NOMO-1 treated with DMSO at 0.1 percent for 48 hours (cell line): ENCODE results near the gene TXLNA.
"Not testable (repeated sequence)": the region's sequence is repeated elsewhere in the genome, so short reads cannot be mapped to it uniquely, and the experiment has no call there.

Experiments used
- DNase-seq: peaks from one replicate; lab custom pipeline; 2025; ENCODE audit not compliant: unreplicated experiment; lab: John Stamatoyannopoulos, UW

Gene TXLNA

DNA sequence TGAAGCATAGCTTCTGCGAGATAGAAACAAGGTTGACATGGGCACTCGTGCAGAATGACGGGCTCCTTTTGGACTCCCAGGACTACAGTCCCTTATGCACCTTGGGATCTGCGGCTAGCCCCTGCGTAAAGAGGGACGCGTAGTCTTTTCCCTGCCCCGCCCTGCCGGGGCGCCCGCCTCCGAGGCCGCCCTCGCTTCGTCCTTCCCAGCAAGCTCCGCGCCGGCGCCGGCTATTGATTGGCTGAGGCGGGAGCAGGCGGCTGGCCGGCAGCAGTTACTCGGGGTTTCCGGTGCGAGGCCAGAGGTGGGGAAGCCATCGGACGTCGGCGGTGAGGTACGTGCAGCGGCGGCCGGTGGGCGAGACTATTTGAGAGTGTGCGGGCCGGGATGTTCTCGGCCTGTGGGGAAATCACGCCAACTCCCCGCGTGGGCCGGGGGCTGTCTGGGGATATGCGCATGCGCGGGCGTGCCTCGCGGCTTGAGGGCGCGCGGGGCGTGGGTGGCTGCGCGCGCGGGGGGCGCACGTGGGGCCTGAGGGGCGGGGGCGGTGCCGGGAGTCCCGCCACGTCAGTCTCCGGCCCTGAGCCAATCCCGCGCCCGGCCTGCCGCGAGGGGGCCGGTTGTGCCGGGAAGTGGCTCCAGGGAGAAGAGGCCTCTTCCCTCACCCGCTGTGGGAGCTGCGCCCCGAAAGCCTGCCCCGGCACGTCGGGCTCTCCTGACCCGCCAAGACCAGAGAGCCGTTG is at the start of gene TXLNA:
TXLNA (plus strand) TSS at position 233 of the 743 bp plus-strand sequence. CDS start 671 bp downstream, outside the sequence.
- peak; percentile 86 for DNase-seq

DNA sequence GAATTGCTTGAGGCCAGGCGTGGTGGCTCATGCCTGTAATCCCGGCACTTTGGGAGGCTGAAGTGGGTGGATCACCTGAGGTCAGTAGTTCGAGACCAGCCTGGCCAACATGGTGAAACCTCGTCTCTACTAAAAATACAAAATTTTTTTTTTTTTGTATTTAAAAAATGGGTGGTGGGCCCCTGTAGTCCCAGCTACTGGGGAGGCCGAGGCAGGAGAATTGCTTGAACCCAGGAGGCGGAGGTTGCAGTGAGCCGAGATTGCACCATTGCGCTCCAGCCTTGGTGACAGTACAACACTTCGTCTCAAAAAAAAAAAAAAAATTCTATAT is 45.6 kb upstream of the TXLNA start:
- not testable (repeated sequence) for DNase-seq

DNA sequence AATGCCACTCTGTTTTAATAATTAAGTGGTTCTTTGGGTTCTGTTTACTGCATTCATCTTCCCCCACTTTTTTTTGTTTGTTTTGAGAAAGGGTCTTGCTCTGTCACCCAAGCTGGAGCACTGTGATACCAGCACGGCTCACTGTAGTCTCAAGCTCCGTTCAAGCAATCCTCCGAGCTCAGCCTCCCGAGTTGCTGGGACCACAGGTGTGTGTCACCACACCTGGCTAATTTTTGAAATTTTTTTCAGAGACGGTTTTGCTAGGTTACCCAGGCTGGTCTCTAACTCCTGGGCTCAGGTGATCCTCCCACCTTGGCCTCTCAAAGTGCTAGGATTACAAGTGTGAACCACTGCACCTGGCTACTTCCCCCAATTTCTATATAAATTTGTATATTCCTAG is 42.4 kb upstream of the TXLNA start:
- DNase-seq: no peak

DNA sequence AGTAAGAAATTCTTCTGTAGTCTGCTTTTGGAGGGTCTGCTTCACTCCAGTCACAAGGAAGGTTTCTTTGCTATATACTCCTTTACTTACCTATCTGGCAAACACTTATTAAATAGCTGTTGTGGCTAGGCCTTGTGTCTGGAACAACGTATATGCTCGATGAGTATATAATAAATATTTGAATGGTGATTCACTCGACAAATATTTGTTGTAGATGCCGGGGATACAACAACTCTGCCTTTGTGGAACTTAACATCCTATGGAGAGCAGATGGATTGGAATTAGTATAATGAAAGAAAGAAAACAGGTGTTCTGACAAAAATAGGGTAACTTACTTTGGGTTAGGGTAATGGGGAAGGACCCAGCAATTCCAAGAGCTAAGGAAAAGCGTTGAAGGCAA is 40.5 kb upstream of the TXLNA start:
- DNase-seq: no peak

DNA sequence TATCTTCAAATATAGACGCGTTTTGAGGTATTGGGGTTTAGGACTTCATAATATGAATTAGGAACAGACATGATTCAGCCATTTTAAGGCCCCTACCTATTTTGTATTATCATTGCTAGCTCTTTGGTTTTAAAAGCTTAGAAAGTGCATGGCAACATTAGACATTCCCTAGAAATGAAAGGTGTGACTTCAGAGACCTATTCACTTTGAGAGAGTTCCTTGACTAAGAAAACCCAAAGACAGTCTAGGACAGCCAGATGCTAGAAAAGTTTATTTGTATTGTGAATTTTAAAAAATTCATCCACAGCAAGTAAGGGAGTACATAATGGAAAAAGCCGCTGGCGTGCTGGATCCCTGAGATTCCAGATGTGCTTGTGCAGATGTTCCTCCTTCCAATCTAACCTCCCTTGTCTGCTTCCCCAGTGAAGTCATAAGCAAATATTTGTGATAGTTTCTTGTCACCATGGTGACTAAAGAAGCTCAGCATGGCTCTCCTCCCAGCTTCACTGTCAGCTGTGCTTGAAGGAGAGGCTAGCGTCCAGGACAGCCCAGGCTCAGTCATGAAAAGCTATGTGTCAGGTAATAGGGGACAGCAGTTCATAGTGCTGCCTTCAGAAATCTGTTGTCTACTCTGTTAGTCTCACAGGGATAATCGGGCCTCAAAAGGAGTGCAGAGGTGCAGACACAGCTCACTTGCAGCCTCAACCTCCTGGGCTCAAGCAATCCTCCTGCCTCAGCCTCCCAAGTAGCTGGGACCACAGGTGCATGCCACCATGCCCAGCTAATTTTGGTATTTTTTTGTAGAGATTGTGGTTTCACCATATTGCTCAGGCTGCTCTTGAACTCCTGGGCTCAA is 36.8 kb upstream of the TXLNA start:
- DNase-seq: no peak

DNA sequence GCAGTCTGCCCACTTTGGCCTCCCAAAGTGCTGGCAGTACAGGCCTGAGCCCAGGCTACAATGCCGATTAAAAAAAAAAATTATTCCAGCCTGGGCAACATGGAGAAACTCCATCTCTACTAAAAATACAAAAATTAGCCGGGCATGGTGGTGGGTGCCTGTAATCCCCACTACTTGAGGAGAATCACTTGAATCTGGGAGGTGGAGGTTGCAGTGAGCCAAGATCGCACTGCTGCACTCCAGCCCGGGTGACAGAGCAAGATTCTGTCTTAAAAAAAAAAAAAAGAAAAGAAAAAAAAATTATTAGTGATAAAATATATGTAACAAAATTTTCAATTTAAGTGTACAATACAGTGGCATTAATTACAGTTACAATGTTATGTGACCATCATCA is 36.2 kb upstream of the TXLNA start:
- DNase-seq: not testable (repeated sequence)

DNA sequence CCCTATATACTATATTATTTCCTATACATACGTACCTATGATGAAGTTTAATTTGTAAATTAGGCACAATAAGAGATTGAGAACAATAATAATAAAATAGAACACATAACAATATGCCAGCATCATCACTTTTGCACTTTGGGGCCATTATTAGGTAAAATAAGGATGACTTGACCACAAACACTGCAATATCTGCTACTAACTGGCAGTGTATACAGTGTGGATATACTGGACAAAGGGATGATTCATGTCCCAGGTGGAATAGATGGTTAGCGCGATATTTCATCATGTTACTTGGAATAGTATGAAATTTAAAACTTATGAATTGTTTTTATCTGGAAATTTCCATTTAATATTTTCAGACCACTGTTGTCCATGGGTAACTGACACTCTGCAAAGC is 35.4 kb upstream of the TXLNA start:
- DNase-seq: no peak

DNA sequence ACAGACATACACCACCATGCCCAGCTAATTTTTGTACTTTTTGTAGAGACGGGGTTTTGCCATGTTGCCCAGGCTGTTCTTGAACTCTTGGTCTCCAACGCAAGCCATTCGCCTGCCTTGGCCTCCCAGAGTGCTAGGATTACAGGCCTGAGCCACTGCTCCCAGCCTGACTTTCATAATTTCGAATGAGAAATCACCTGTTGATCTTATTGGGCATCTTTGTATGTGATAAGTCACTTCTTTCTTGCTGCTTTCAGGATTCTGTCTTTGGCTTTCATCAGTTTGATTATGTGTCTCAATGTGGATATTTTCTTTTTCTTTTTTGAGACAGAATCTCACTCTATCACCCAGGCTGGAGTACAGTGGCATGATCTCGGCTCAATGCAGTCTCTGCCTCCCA is 31.7 kb upstream of the TXLNA start:
- not testable (repeated sequence) for DNase-seq

DNA sequence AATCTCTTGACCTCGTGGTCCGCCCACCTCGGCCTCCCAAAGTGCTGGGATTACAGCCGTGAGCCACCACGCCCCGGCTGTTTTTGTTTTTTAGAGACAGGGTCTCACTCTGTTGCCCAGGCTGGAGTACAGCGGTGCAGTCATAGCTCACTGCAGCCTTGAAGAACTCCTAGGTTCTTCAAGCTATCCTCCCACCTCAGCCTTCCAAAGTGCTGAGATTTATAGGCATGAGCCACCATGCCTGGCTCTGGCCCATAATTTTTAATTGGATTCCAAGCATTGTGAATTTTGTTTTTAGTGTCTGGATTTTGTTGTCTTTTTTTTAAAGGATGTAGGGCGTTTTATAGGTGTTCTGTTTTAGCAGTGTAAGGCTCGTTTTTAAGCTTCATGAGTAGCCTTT is 28.6 kb upstream of the TXLNA start:
- DNase-seq: no peak

DNA sequence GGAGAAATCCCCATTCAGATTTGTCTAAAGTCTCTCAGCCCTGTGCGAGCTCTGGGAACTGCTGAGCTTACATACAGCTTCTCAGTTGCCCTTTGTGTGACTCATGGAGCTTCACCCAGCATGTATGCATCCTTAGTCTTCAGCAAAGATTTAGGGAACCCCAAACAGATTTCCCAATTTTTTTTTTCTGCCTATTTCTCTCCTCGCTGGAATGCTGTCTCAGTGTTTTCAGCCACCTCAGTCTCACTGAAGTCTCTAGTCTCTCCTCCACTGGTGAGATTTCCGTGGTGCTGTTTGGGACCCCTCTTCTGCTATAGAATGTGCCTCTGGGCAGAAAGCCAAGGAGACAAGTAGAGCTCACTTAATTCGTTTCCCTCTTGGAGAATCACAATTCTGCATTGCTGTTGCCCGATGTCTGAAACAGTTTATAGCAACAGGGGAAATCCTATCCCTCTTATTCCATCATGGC is 28.1 kb upstream of the TXLNA start:
- DNase-seq: no peak

DNA sequence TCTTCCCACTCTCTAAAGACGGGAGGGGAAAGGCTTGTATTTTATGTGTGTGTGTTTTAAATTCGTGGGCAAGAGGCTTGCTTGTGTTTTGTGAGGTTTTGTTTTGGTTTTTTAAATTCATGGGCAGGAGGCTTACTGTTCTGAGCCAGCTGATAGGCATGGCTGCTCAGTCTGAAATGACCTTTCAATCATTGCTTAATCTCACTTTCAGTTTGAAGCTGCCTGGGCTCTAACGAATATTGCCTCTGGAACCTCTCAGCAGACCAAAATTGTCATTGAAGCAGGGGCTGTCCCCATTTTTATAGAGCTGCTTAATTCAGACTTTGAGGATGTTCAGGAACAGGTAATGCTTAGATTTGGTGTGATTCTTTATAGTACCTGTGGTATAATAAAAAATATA is 20.3 kb upstream of the TXLNA start:
- no peak for DNase-seq

DNA sequence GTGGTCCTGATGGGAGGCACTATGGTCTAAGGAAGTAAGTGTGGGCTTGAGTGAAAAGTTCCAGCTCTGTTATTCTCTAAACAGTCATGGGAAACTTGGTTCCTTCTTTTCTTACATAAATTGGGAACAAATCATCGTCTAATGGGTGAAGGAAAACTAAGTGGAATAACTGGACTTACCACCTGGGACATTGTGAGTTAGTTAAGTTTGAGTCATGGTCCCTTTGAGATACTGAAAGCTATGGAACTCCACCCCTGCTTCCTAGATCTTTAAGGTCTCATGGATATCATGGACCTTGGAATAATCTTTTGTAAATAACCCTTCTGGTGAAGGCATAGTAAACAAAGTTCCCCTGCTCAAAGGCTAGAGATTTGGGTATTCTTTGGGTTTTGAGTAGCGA is 16.1 kb upstream of the TXLNA start:
- DNase-seq: no peak

DNA sequence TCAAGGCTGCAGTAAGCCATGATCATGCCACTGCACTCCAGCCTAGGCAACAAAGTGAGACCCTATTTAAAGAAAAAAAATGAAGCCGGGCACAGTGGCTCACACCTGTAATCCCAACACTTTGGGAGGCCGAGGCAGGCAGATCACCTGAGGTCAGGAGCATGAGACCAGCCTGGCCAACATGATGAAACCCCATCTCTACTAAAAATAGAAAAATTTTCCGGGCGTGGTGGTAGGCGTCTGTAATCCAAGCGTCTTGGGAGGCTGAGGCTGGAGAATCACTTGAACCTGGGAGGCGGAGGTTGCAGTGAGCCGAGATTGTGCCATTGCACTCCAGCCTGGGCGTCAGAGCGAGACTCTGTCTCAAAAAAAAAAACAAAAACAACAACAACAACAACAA is 13.8 kb upstream of the TXLNA start:
- DNase-seq: not testable (repeated sequence)

DNA sequence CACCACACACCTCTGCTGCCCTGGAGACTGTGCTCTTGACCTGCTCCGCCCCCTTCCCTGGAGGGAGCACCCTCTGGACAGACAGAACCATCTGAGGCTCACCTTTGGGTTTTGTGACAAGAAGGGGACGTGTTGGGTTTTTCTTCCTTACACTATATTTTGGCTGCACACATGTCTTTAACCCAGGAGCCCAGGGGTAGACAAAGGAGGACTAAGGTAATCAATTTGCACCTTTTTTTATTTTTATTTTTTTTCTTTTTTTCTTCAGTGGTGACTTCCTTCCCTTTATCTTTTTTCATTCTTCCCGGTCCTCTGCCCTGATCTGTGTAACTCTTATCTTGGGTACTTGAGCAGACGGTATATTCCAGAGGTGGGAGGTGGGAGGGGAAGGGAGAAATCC is 8.5 kb upstream of the TXLNA start:
- DNase-seq: no peak

DNA sequence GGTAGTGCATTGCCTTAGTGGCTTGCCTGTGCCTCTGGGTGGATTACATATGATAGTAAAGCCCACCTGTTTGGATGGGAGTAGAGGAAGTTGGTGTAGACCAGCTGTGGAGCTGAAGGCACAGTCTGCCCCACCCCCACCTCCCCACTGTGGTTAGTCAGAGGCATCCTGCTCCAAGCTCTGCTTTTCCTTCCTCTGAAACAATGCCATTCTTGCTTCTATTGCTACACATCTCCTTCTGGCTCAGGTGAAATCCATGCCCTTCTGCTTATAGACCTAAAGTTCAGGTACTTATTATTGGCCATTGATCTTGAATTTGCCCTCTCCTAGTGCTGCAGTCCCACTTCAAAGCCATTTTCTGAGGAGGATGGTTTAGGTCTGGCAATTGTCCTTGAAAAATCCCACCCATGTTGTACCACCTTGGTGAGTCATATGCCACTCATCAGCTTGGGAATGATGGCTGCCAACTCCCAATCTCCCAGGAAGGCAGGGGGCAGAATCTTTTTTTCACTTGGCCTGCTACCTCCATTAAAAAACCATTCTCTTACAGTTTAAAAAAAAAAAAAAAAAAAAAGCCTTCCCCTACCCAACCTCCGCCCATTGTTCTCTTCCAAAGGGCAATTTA is 6.7 kb upstream of the TXLNA start:
- DNase-seq: no peak

DNA sequence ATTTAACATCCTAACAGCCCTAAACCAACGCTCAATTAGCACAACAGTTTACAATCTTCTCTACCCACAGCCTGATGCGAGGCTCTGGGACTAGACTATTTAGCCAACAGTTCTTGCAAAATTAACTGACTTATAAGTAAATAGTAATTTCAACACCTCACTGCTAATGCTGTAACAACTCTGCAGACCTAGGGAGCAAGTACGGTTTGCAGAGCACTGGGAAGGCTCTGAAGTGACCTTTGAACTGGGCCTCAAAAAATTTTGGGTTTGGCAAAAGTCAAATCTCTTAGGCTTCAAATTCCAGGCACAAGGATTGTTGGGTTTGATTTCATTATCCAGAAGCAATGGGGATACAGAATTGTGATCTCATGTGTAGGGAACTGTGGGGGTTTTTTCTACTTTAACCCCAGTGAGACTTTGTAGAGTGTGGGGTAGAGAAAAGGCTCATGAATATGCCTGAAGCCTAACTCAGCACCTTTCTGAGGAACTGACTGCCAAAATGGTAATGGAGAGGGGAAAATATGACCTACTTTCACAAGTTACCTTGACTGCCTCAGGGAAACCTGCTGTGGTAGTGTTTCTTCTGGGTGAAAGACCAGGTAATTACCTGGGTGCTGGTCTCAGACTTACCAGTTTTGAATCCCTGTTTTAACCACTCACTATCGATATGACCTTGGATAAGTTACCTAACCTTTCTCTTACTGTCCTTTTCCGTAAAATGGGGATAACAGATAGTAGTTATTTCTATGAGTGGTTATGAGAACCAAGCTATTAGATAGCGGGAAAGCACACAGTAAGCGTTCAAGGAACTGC is 889 bp upstream of the TXLNA start:
- DNase-seq: peak; percentile 85

DNA sequence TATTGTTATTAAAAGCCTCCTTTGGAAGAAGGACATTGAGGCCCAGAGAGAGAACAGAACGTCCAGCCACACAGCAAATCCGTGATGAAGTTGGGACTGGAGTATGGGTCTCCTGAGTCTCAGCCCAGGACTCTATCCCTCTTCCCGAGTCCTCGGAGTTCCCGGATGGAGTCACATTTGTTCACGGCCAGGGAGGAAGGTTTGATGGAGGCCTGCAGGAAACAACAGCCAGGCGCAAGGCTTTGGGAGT is 357 bp upstream of the TXLNA start:
- DNase-seq: no peak

DNA sequence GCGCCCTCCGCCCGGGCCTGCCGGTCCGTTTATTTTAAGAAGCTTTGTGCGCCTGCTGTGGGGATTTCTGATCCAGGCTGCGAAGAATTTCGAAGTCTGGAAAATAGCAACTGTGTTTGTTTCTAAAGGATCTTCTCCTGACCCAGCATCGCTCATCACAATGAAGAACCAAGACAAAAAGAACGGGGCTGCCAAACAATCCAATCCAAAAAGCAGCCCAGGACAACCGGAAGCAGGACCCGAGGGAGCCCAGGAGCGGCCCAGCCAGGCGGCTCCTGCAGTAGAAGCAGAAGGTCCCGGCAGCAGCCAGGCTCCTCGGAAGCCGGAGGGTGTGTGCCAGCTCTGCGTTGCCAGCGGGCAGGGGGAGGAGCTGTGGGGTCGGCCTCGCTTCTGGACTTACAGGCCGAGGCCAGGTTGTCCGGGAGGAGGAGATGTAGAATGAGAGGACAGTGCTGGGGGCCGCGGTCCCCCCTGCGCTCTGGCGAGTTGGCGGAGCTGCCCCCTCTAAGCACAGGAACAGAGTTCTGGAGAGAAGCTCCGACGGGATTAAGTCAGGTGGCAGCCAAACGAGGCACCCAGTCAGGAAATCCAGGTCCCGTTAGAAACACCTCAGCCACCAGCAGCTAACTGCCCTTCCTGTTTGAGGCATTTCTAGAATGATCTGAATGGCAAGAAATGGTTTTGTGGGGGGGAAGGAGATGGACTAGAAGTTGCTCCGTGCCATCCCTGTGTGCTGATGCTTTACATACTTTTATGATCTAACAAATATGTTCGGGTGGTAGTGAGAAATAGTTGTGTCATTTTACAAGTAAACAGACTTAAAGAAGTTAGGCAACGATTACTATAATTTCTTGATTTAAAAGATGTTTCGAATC is 948 bp downstream of the TXLNA start:
- DNase-seq: no peak

DNA sequence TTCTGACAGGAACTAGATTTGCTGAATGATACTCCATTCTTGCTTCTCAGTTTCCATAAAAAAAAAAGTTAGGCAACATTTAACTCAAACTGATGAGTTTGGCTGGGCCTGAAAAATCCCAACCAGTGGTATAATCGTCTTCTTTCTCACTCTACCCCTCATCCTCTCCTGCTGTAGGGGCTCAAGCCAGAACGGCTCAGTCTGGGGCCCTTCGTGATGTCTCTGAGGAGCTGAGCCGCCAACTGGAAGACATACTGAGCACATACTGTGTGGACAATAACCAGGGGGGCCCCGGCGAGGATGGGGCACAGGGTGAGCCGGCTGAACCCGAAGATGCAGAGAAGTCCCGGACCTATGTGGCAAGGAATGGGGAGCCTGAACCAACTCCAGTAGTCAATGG is 1.6 kb downstream of the TXLNA start:
- DNase-seq: no peak

DNA sequence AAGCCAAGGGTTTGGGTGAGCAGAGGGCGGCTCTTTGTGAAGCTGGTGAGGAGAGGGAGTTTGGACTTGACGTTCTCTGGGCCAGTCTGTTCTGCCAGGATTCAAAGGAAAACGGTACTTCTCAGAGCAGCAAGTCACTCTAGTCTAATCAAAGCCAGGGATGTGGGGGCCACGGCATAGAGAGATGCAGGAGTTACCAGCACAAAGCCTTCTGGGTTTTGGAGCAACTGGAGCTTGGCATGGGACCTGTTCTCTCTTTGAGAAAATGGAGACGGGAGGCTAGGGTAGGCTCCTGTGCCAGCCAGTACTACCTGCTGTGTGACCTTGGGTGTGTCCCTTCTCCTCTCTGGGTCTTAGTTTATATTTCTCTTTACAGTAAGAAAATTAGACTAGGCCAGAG is 2.1 kb downstream of the TXLNA start:
- DNase-seq: no peak
